HepG2 (cell line): ENCODE results near the gene KRT32. TPM values are rescaled to one million over a fixed set of nuclear protein-coding genes. Genes with fewer than 3 reads are reported as not detected.

Source experiments
- ATAC-seq: fragments of 200-7000 bp; cut with Tn5 transposase; 3 replicates; pipeline ENCODE4 v1.9.1; 2020; ENCODE audit warnings: mild to moderate bottlenecking, moderate library complexity
- BruUV-seq: library from RNA; stranded (reverse); fragments of 400-500 nt; replicated peaks from 2 replicates; lab custom pipeline; 2021; lab: Mats Ljungman, UMichigan
- CTCF ChIA-PET: fragments of 300-600 bp; formaldehyde crosslinking; extraction: SDS; loops from one replicate; lab custom pipeline; 2021; ENCODE audit warnings: low total read pairs, inconsistent platforms, low intra/inter-chr PET ratio; lab: Yijun Ruan, JAX
- POLR2A ChIA-PET: fragments of 350-600 bp; sonication (Branson Sonifier 250); formaldehyde crosslinking; loops from one replicate; lab custom pipeline; 2020; ENCODE audit warnings: antibody characterized with exemption, inconsistent platforms; lab: Yijun Ruan, JAX
- DNase-seq: peaks from one replicate; pipeline ENCODE4 v3.0.0-alpha.2; 2015; ENCODE audit warnings: low spot score
- FAIRE-seq: peaks from 3 replicates; lab custom pipeline; 2011; peaks lifted over from hg19 to GRCh38; lab: Jason Lieb, UNC
- H2AFZ ChIP-seq: one replicate; pipeline ENCODE4 v1.6.1; 2011; ENCODE audit warnings: low read length, inconsistent platforms
- H3K27ac ChIP-seq: fragments of 300-600 bp; 3 replicates; pipeline ENCODE4 v1.8.0; 2011; ENCODE audit warnings: mixed run types, mild to moderate bottlenecking, mixed read lengths, low read length, inconsistent platforms; ENCODE audit not compliant: insufficient read depth; ENCODE audit errors: extremely low read length
- H3K27me3 ChIP-seq, 2 experiments: fragments of 200-600 bp in 1 of 2; 2 replicates in 1 of 2; 3 replicates in 1 of 2; pipeline versions ENCODE4 v1.6.0 to v1.8.0; 2011; ENCODE audit warnings: low read length in 2 of 2, mild to moderate bottlenecking in 2 of 2, moderate library complexity in 2 of 2, inconsistent platforms in 1 of 2; ENCODE audit not compliant: insufficient read depth in 2 of 2, control insufficient read depth in 1 of 2
- H3K36me3 ChIP-seq, 2 experiments: fragments of 200-600 bp in 1 of 2; replicated peaks in 1 of 2; 2 replicates in 1 of 2; 3 replicates in 1 of 2; pipeline versions ENCODE4 v1.5.1 to v1.8.0; 2011; ENCODE audit warnings: low read length in 2 of 2, inconsistent platforms in 1 of 2; ENCODE audit not compliant: insufficient read depth in 2 of 2, control insufficient read depth in 1 of 2
- H3K4me1 ChIP-seq: 2 replicates; pipeline ENCODE4 v1.5.1; 2012; ENCODE audit warnings: low read length, inconsistent platforms; ENCODE audit not compliant: insufficient read depth
- H3K4me2 ChIP-seq: 2 replicates; pipeline ENCODE4 v1.6.0; 2011; ENCODE audit warnings: low read depth, low read length, inconsistent platforms
- H3K4me3 ChIP-seq, 3 experiments: fragments of 200-600 bp in 1 of 3; sonication (generic), shearing (Covaris generic) in 1 of 3; replicated peaks in 1 of 3; 2 replicates each; pipeline ENCODE4 v1.5.1; 2011 to 2016; ENCODE audit warnings: low read length in 3 of 3, inconsistent platforms in 2 of 3, low read depth in 2 of 3, mild to moderate bottlenecking in 2 of 3, control low read depth in 1 of 3, mixed read lengths in 1 of 3; ENCODE audit not compliant: insufficient read depth in 1 of 3
- H3K79me2 ChIP-seq: one replicate; pipeline ENCODE4 v1.6.1; 2011; ENCODE audit warnings: low read length, inconsistent platforms; ENCODE audit not compliant: insufficient read depth
- H3K9ac ChIP-seq: 2 replicates; pipeline ENCODE4 v1.6.0; 2011; ENCODE audit warnings: mild to moderate bottlenecking, low read depth, low read length, inconsistent platforms; ENCODE audit not compliant: insufficient read depth
- H3K9me3 ChIP-seq: 2 replicates; pipeline ENCODE4 v1.5.1; 2012; ENCODE audit warnings: mild to moderate bottlenecking, low read length
- H4K20me1 ChIP-seq: 2 replicates; pipeline ENCODE4 v1.6.0; 2011; ENCODE audit warnings: inconsistent platforms, mild to moderate bottlenecking, low read length, moderate library complexity; ENCODE audit not compliant: insufficient read depth
- NR2C2 ChIP-seq: sonication (generic); formaldehyde crosslinking; IDR thresholded peaks from 2 replicates; pipeline ENCODE4 v1.4.0; 2020; ENCODE audit warnings: missing genetic modification reagents, mild to moderate bottlenecking, moderate library complexity, borderline replicate concordance
- PHB2 ChIP-seq: fragments of 450-650 bp; IDR thresholded peaks from 2 replicates; pipeline ENCODE4 v1.6.1; 2018; ENCODE audit not compliant: partially characterized antibody
- SETDB1 ChIP-seq: sonication (generic); formaldehyde crosslinking; IDR thresholded peaks from 2 replicates; pipeline ENCODE4 v1.5.1; 2020; ENCODE audit warnings: missing genetic modification reagents, mild to moderate bottlenecking, borderline replicate concordance
- SMAD3 ChIP-seq: sonication (generic); formaldehyde crosslinking; IDR thresholded peaks from 2 replicates; pipeline ENCODE4 v1.4.0; 2020; ENCODE audit warnings: missing genetic modification reagents
- SUZ12 ChIP-seq: fragments of 150-350 bp; IDR thresholded peaks from 2 replicates; pipeline ENCODE4 v1.6.1; 2014; ENCODE audit warnings: low read depth, low read length
- TARDBP ChIP-seq: sonication (generic); formaldehyde crosslinking; IDR thresholded peaks from 2 replicates; pipeline ENCODE4 v1.8.0; 2022; ENCODE audit warnings: mild to moderate bottlenecking, missing genetic modification reagents
- TRIM24 ChIP-seq: sonication (generic); formaldehyde crosslinking; IDR thresholded peaks from 2 replicates; pipeline ENCODE4 v1.8.0; 2022; ENCODE audit warnings: mild to moderate bottlenecking, missing genetic modification reagents
- ZNF674 ChIP-seq: sonication (generic); formaldehyde crosslinking; IDR thresholded peaks from 2 replicates; pipeline ENCODE4 v1.5.0; 2020; ENCODE audit warnings: low read depth, mild to moderate bottlenecking, missing genetic modification reagents
- WGBS: methylation state at CpG from one replicate; pipeline ENCODE4 v1.1.6; 2017; ENCODE audit warnings: low lambda C conversion rate; 5-methylcytosine and 5-hydroxymethylcytosine counted together
- in situ Hi-C: cut with HindIII; loops from 2 replicates; pipeline ENCODE4 v1.10.0; 2017; ENCODE audit warnings: low pct_unique_long_range_greater_than_20kb; ENCODE audit not compliant: extremely low pct_ligation_motif_present
- intact Hi-C: fragments of 100-400 bp; cut with micrococcal nuclease; formaldehyde crosslinking; loops from one replicate; pipeline ENCODE4 v1.10.0; 2022; ENCODE audit not compliant: unreplicated experiment
- polyA plus RNA-seq, 8 experiments: library from polyadenylated mRNA; depleted of rRNA in 3 of 8; stranded (reverse) in 7 of 8; unstranded in 1 of 8; fragments of >200 nt; fragmentation: Illumina TruSeq in 4 of 8; extraction: Trizol in 4 of 8; gene quantifications; 2 replicates each; pipeline versions ENCODE4 v1.2.1 to v1.2.3, GENCODE V29; 2011 to 2016; ENCODE audit warnings: low read depth in 4 of 8, missing spikeins in 1 of 8, mixed read lengths in 1 of 8; ENCODE audit not compliant: insufficient read depth in 1 of 8
- total RNA-seq, 5 experiments: library from RNA; depleted of rRNA; stranded (reverse); fragments of >200 nt; fragmentation: Illumina TruSeq; extraction: Trizol; gene quantifications; 2 replicates each; pipeline ENCODE4 v1.2.3, GENCODE V29; 2016; ENCODE audit warnings: low read depth in 1 of 5
- TF ChIP-seq, protein P1 (sequence below): sonication (generic); formaldehyde crosslinking; IDR thresholded peaks from 2 replicates; pipeline ENCODE4 v1.5.0; 2020; ENCODE audit warnings: missing genetic modification reagents
- TF ChIP-seq, protein P2 (sequence below): sonication (generic); IDR thresholded peaks from 2 replicates; pipeline ENCODE4 v1.6.1; 2016; ENCODE audit warnings: low read depth, borderline replicate concordance

The KRT32 gene
- total and polyA plus RNA-seq, 2 of the 13 experiments (the other 11 are each of a cell fraction or from before 2014, with no cell fraction given), result not detected

DNA sequence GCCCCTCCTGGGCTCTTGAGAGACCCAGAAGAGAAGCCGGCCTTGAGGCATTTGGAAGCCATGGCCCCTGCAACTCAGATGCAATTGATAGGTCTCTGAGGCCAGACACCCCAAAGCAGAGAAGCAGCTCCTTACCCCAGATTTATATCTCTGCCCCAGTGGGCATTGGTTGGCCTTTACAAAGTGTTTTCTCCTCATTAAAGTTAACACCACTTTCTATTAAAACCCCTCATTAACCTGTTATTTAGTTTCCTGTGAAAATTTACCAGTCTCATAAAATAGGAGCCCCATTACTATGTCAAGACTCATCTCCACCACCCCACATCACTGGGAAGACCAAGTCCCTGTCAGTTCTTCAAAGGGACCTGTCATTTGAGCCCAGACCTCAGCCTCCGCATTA, 13.8 kb upstream of the KRT32 start, which contains the start of gene KRT35 (continued):
- TF ChIP-seq SMAD3 (CRISPR knock-in tag) (no peak), PHB2 (no peak), SUZ12 (no peak), NR2C2 (CRISPR knock-in tag) (no peak), ZNF674 (no peak), TRIM24 (CRISPR knock-in tag) (no peak)
- TF ChIP-seq, protein P1, sequence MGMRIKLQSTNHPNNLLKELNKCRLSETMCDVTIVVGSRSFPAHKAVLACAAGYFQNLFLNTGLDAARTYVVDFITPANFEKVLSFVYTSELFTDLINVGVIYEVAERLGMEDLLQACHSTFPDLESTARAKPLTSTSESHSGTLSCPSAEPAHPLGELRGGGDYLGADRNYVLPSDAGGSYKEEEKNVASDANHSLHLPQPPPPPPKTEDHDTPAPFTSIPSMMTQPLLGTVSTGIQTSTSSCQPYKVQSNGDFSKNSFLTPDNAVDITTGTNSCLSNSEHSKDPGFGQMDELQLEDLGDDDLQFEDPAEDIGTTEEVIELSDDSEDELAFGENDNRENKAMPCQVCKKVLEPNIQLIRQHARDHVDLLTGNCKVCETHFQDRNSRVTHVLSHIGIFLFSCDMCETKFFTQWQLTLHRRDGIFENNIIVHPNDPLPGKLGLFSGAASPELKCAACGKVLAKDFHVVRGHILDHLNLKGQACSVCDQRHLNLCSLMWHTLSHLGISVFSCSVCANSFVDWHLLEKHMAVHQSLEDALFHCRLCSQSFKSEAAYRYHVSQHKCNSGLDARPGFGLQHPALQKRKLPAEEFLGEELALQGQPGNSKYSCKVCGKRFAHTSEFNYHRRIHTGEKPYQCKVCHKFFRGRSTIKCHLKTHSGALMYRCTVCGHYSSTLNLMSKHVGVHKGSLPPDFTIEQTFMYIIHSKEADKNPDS, result no peak

DNA sequence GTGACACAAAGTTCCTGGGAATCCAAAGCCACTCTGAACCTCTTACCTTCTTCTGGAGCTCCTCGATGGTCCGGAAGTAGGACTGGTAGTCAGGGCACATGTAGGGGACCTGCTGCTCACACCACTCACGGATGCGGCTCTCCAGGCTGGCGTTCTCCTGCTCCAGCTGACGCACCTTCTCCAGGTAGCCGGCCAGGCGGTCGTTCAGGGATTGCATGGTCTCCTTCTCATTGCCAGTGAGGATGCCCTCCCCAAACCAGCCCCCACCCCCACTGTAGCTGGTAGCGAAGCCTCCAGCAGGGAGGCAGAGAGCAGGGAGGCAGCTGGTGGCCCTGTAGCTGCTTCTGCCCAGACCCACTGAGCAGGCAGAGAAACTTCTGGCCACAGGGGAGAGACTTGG, 13.4 kb upstream of the KRT32 start:
- ATAC-seq (no peak), DNase-seq (no peak), FAIRE-seq (no peak)
- H3K27me3 ChIP-seq, result peaks cover 1 to 36% of the 10 kb centered on the region in 2 experiments; a peak in 3 of 5 replicates
- in situ Hi-C loops, result no loop called here
- H4K20me1 ChIP-seq, result no peaks in the 10 kb centered on the region
- H3K9ac ChIP-seq, result no peak overlapping the region
- intact Hi-C loops, result no loop called here
- no peak overlapping the region for H3K4me3 ChIP-seq
- no TSS peak for BruUV-seq
- H3K4me2 ChIP-seq, result no peak overlapping the region
- H3K27ac ChIP-seq, result no peak overlapping the region
- 60% methylated on average over 10 of the region's 10 CpGs for WGBS
- H3K79me2 ChIP-seq, result no peaks in the 10 kb centered on the region
- POLR2A ChIA-PET, result no interaction called here
- no peak overlapping the region for H2AFZ ChIP-seq
- no peaks in the 10 kb centered on the region for H3K9me3 ChIP-seq
- no peaks in the 10 kb centered on the region for H3K36me3 ChIP-seq
- CTCF ChIA-PET, result no interaction called here
- H3K4me1 ChIP-seq, result no peaks in the 10 kb centered on the region
- TF ChIP-seq, protein P2, sequence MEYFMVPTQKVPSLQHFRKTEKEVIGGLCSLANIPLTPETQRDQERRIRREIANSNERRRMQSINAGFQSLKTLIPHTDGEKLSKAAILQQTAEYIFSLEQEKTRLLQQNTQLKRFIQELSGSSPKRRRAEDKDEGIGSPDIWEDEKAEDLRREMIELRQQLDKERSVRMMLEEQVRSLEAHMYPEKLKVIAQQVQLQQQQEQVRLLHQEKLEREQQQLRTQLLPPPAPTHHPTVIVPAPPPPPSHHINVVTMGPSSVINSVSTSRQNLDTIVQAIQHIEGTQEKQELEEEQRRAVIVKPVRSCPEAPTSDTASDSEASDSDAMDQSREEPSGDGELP, result no peak
- TF ChIP-seq SETDB1 (CRISPR knock-in tag) (no peak), TARDBP (CRISPR knock-in tag) (no peak)
